ENCODE measurements around the gene RTEL1.
A peak's percentile ranks its signal among the peaks of the same experiment; 100 is the strongest.

The RTEL1 gene

GRCh38 chr20:63641146-63641791 lies 16.8 kb upstream of the RTEL1 start:
- peak overlapping the region; percentile 46 for H3K4me3 ChIP-seq (ENCODE audit: low read depth, low read length)
- DNase-seq (ENCODE audit: low read depth): no peak
- no peak for TF ChIP-seq CTCF (IDR thresholded peaks at IDR 0.05; ENCODE audit: control insufficient read depth, extremely low read depth, insufficient read depth)

GRCh38 chr20:63641792-63642523 lies 16.2 kb upstream of the RTEL1 start:
- peak; percentile 37 for TF ChIP-seq CTCF (IDR thresholded peaks at IDR 0.05; ENCODE audit: control insufficient read depth, extremely low read depth, insufficient read depth)
- peak; percentile 82 for DNase-seq (ENCODE audit: low read depth)
- peak overlapping the region; percentile 56 for H3K4me3 ChIP-seq (ENCODE audit: low read depth, low read length)

GRCh38 chr20:63642527-63643247 lies 15.4 kb upstream of the RTEL1 start:
- no peak for TF ChIP-seq CTCF (IDR thresholded peaks at IDR 0.05; ENCODE audit: control insufficient read depth, extremely low read depth, insufficient read depth)
- DNase-seq (ENCODE audit: low read depth): no peak
- peak overlapping the region; percentile 56 for H3K4me3 ChIP-seq (ENCODE audit: low read depth, low read length)

GRCh38 chr20:63643499-63643898 lies 14.6 kb upstream of the RTEL1 start:
- no peak for DNase-seq (ENCODE audit: low read depth)
- no peak for TF ChIP-seq CTCF (IDR thresholded peaks at IDR 0.05; ENCODE audit: control insufficient read depth, extremely low read depth, insufficient read depth)
- no peak overlapping the region for H3K4me3 ChIP-seq (ENCODE audit: low read depth, low read length)

- DNase-seq (ENCODE audit: low read depth): no peak
- H3K4me3 ChIP-seq (ENCODE audit: low read depth, low read length): no peak overlapping the region
- no peak for TF ChIP-seq CTCF (IDR thresholded peaks at IDR 0.05; ENCODE audit: control insufficient read depth, extremely low read depth, insufficient read depth)
Measured at GRCh38 chr20:63643946-63644345, 14.2 kb upstream of the RTEL1 start.

- no peak for DNase-seq (ENCODE audit: low read depth)
- no peak for TF ChIP-seq CTCF (IDR thresholded peaks at IDR 0.05; ENCODE audit: control insufficient read depth, extremely low read depth, insufficient read depth)
Measured at GRCh38 chr20:63645218-63645617, 12.9 kb upstream of the RTEL1 start.

More at GRCh38 chr20:63645218-63645617, 12.9 kb upstream of the RTEL1 start:
- no peak overlapping the region for H3K4me3 ChIP-seq (ENCODE audit: low read depth, low read length)
